GM12864 (cell line): ENCODE results near the gene DIO3.

Experiments used
- DNase-seq: peaks from one replicate; pipeline ENCODE4 v3.0.0-alpha.2; 2011; ENCODE audit warnings: low read depth
- H3K4me3 ChIP-seq: 2 replicates; pipeline ENCODE4 v1.5.1; 2011; ENCODE audit warnings: mild to moderate bottlenecking, low read depth, low read length, control low read depth
- CTCF ChIP-seq: IDR thresholded peaks from 2 replicates; pipeline ENCODE4 v1.5.1; 2011; ENCODE audit warnings: low read depth, mild to moderate bottlenecking, moderate library complexity, low read length, control low read depth, inconsistent platforms; ENCODE audit errors: missing control alignments

Gene DIO3

GRCh38 chr14:101540481-101541462 is 20.5 kb upstream of the DIO3 start:
- no peak overlapping the region for H3K4me3 ChIP-seq
- no peak for TF ChIP-seq CTCF
- DNase-seq: no peak

- no peak for TF ChIP-seq CTCF
These were observed 18.9 kb upstream of the DIO3 start for GRCh38 chr14:101542391-101542790.

GRCh38 chr14:101543814-101544213 is 17.5 kb upstream of the DIO3 start:
- H3K4me3 ChIP-seq: no peak overlapping the region
- no peak for TF ChIP-seq CTCF
- DNase-seq: no peak

More at GRCh38 chr14:101542391-101542790, 18.9 kb upstream of the DIO3 start:
- DNase-seq: no peak
- no peak overlapping the region for H3K4me3 ChIP-seq

- no peak overlapping the region for H3K4me3 ChIP-seq
- DNase-seq: no peak
- no peak for TF ChIP-seq CTCF
These were observed 16.7 kb upstream of the DIO3 start for GRCh38 chr14:101544550-101544949.

GRCh38 chr14:101546706-101547105 is 14.6 kb upstream of the DIO3 start:
- TF ChIP-seq CTCF: no peak
- no peak overlapping the region for H3K4me3 ChIP-seq
- DNase-seq: no peak

GRCh38 chr14:101547107-101547738 is 14.1 kb upstream of the DIO3 start:
- no peak for DNase-seq
- TF ChIP-seq CTCF: no peak
- no peak overlapping the region for H3K4me3 ChIP-seq
